Measurements from ENCODE around the gene CPSF3. TPM values are rescaled to one million over a fixed set of nuclear protein-coding genes. Genes with fewer than 3 reads are reported as not detected.
"Not testable (repeated sequence)": the region's sequence is repeated elsewhere in the genome, so short reads cannot be mapped to it uniquely, and the experiment has no call there.

The CPSF3 gene
- total RNA-seq, 1 experiment from 2014 or later = 26.5 TPM

GRCh38 chr2:9391961-9392720 is 31.3 kb upstream of the CPSF3 start:
- in situ Hi-C loops (cut with HindIII; ENCODE audit: low pct_unique_long_range_greater_than_20kb, low sequenced_read_pairs) = no loop called here
- DNase-seq (ENCODE audit: low read depth) = no peak

DNA sequence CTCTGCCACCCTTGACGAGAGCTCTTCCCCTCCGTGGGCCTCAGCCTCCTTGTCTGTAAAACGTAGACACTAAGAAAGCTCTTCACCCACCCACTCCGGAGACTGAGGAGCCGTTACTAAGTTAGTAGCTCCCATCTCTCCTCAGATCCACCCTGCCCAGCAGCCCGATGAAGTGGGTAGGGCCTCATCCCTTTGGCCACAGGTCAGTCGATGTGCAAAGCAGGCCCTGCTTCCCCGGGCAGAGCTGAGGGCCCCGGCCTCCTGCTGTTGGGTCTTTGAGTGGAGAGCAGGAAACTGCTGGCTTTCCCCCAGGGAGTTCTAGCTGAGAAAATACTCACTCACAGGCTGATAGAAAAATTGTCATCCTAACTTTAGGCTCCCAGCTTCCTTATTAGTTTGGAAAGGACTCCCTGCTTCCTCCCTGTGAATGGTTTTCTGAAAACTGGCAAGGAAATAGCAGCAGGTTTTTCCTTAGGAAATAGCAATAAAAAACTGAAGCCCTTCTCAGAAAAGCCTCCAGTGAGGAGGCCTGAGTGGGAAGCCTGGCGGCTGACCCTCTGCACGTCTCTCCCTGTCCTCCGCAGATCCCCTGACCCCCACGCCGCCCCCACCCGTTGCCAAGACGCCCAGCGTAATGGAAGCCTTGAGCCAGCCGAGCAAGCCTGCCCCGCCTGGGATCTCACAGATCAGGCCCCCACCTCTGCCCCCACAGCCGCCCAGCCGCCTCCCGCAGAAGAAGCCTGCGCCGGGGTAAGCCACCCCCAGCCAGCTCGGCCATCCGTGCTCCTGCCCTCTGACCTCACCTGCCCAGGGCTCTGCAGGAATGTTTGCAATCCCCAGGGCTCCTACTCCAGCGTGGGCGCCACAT is 30.3 kb upstream of the CPSF3 start:
- no peak for DNase-seq (ENCODE audit: low read depth)
- in situ Hi-C loops (cut with HindIII; ENCODE audit: low pct_unique_long_range_greater_than_20kb, low sequenced_read_pairs) = no loop called here

GRCh38 chr2:9394816-9395215 is 28.6 kb upstream of the CPSF3 start:
- DNase-seq (ENCODE audit: low read depth) = no peak
- in situ Hi-C loops (cut with HindIII; ENCODE audit: low pct_unique_long_range_greater_than_20kb, low sequenced_read_pairs) = no loop called here

GRCh38 chr2:9397201-9397600 is 26.3 kb upstream of the CPSF3 start:
- in situ Hi-C loops (cut with HindIII; ENCODE audit: low pct_unique_long_range_greater_than_20kb, low sequenced_read_pairs) = no loop called here
- no peak for DNase-seq (ENCODE audit: low read depth)

- DNase-seq (ENCODE audit: low read depth); in situ Hi-C loops (cut with HindIII; ENCODE audit: low pct_unique_long_range_greater_than_20kb, low sequenced_read_pairs): not testable (repeated sequence)
These were observed 25.2 kb upstream of the CPSF3 start for GRCh38 chr2:9398251-9398650.

GRCh38 chr2:9398881-9399780 is 24.3 kb upstream of the CPSF3 start:
- in situ Hi-C loops (cut with HindIII; ENCODE audit: low pct_unique_long_range_greater_than_20kb, low sequenced_read_pairs) = no loop called here
- no peak for DNase-seq (ENCODE audit: low read depth)

- DNase-seq (ENCODE audit: low read depth) = no peak
- in situ Hi-C loops (cut with HindIII; ENCODE audit: low pct_unique_long_range_greater_than_20kb, low sequenced_read_pairs) = no loop called here
These were observed 23.0 kb upstream of the CPSF3 start for GRCh38 chr2:9400268-9401058.

DNA sequence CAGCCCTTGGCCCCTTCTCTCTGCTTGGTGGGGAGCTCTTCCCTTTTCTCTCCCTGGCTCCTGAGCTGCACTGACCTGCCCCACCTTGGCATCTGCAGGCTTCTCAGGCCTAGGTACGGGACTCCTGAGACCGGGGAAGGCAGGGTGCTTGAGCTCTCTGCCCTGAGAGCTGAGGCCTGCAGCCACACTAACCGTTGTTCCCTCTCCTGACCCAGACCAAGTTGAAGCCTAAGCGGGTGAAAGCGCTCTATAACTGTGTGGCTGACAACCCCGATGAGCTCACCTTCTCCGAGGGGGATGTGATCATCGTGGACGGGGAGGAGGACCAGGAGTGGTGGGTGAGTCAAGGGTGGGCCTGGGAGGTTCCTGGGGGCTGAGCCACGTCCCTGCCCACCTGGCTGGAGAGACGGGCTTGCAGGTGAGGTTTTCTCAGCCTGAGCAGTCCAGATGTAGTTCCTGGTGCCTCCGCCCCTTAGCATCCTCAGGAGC is 22.4 kb upstream of the CPSF3 start:
- in situ Hi-C loops (cut with HindIII; ENCODE audit: low pct_unique_long_range_greater_than_20kb, low sequenced_read_pairs) = no loop called here
- no peak for DNase-seq (ENCODE audit: low read depth)

DNA sequence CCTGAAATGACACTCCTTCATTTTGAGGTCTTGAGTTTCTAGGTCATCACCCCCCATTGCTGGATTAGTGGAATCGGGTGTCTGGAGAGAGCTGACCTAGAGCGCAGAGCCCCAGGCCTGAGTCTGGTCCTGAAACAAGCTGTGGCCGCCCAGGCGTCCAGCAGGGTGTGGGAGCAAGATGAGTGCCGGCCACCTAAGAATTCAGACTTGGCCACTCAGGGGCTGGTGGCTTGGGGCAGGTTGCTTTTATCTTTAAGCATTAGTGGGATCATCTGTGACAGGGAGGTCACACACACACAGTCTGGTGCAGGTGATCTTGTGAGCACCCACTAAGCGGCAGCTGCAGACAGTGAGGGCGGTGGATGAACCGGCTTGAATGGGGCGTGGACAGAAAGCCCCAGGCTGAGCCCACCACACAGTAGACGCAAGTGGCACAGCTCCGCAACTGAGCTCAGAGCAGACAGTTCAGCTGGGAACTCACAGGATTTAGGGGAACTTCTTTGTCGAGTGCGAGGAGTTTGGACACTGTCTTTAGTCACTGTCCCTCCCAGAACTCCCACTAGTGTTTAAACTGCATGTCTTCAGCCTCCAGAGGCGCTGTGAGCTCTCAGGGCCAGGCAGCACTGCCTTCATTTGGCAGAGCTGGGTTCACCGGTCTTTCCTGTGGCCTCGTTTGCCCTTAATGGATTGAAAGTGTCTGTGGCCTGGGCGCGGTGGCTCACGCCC is 21.6 kb upstream of the CPSF3 start:
- DNase-seq (ENCODE audit: low read depth) = no peak
- in situ Hi-C loops (cut with HindIII; ENCODE audit: low pct_unique_long_range_greater_than_20kb, low sequenced_read_pairs) = no loop called here

DNA sequence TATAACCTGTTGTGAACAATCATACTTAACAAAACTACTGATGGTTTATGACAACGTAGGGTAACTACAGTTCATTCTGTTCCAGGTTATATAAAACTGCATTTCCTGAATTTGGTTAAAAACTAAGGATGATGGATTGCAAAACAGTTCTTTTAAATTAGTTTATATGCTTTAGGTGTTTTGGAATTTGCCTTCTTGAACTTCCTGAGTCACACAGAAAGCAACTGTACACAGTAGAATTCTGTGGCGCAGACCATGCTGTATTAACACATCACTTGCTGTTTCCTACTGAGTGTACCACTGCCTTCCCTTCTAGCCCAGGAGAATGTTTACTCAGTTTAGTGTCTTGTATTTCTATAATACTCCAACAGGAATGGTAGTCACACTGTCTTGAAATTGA is 19.5 kb upstream of the CPSF3 start:
- no peak for DNase-seq (ENCODE audit: low read depth)
- in situ Hi-C loops (cut with HindIII; ENCODE audit: low pct_unique_long_range_greater_than_20kb, low sequenced_read_pairs) = no loop called here

DNA sequence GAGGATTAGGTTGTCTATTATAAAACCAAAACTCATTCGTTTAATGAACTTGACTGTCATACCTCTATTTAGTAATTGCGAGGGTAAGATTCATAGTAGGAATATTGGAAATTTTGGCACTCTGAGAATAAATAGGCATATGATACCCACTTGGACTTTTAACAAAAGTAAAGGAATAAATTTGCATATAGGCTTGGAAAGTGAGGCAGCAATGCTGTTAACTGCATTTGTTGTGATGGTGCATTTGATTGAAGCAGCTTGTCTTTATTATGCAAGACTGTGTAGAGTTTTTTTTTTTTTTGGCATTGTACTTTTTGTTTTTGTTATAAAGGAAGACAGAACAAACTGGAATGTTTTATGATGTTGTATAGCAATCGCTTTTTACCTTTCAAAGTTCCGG is 19.0 kb upstream of the CPSF3 start:
- DNase-seq (ENCODE audit: low read depth) = no peak
- in situ Hi-C loops (cut with HindIII; ENCODE audit: low pct_unique_long_range_greater_than_20kb, low sequenced_read_pairs) = no loop called here

DNA sequence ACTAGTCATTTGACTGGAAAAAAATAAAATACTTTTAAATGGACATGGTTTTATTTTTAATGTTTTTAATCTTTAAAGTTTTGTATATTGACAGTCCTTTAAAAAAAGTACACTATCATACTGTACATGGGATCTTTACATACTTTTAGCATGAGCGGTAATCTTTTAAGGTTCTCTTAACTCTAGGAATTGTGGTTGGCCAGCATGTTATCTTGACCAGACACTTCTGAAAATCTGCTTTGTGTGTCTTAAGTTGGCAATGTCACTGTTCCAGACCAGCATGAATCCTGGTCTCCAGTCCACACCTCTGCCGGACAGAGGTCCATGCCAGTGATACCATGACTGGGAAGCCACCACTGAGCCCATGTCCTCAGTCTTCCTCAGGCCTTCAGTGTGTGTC is 17.8 kb upstream of the CPSF3 start:
- in situ Hi-C loops (cut with HindIII; ENCODE audit: low pct_unique_long_range_greater_than_20kb, low sequenced_read_pairs) = no loop called here
- DNase-seq (ENCODE audit: low read depth) = no peak

DNA sequence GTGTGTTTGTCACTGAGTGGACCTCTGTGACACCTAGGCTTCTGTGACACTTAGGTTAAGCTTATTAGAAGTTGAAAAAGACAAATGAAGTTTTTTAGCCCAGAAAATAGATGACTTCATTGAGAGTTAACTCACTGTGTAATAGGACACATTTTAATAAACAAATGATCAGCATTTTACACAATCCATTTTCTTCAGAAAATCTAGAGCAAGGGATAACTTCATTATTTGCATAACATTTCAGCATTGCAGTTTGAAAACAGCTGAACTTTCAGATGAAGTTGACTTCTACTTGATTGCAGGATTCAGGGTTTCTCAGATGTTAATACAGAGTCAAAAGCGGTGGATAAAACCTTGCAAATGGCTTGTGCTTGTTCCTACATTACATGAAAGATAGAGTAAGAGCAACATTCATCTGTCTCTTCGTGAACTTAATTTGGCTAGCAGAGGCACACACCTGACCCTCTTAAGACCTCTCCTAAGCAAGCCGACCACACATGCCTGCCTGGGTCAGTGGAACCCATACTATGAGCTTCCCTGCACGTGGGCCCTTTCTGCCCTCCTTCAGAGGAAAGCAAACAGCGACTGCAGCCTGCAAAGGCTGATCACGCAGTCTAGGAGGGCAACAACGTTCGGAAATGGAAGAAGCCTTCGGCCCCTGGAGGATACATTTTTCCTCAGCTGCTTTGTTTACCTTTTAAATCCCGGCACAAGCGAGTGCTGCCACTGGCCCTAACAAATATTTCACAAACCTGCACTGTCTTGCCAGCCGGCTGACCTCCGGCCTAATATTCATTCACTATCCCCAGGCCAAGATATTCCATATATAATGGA is 16.7 kb upstream of the CPSF3 start:
- in situ Hi-C loops (cut with HindIII; ENCODE audit: low pct_unique_long_range_greater_than_20kb, low sequenced_read_pairs) = no loop called here
- DNase-seq (ENCODE audit: low read depth) = no peak

GRCh38 chr2:9407363-9407811 is 16.1 kb upstream of the CPSF3 start:
- in situ Hi-C loops (cut with HindIII; ENCODE audit: low pct_unique_long_range_greater_than_20kb, low sequenced_read_pairs) = no loop called here
- no peak for DNase-seq (ENCODE audit: low read depth)

- DNase-seq (ENCODE audit: low read depth) = peak; percentile 65
- in situ Hi-C loops (cut with HindIII; ENCODE audit: low pct_unique_long_range_greater_than_20kb, low sequenced_read_pairs) = no loop called here
These were observed 14.8 kb upstream of the CPSF3 start for GRCh38 chr2:9408641-9409151.

- in situ Hi-C loops (cut with HindIII; ENCODE audit: low pct_unique_long_range_greater_than_20kb, low sequenced_read_pairs) = no loop called here
- no peak for DNase-seq (ENCODE audit: low read depth)
These were observed 13.3 kb upstream of the CPSF3 start for GRCh38 chr2:9410108-9410507.
